SK-N-SH treated with all-trans-retinoic acid at 6 μM for 48 hours (cell line): ENCODE measurements around the gene SLC12A4.
A peak's percentile ranks its signal among the peaks of the same experiment; 100 is the strongest.

Experiments
- ATAC-seq: fragments of 200-7000 bp; cut with Tn5 transposase; 3 replicates; pipeline ENCODE4 v1.9.1; 2020; ENCODE audit warnings: mild to moderate bottlenecking, moderate library complexity
- ARNTL ChIP-seq: fragments of 450-650 bp; formaldehyde crosslinking; IDR thresholded peaks from 2 replicates; pipeline ENCODE4 v1.5.0; 2020; ENCODE audit warnings: low read depth, mild to moderate bottlenecking, moderate library complexity, borderline replicate concordance
- BACH2 ChIP-seq: fragments of 250-450 bp; sonication (Bioruptor Pico); IDR thresholded peaks from 2 replicates; pipeline ENCODE4 v1.9.0; 2021; ENCODE audit warnings: mild to moderate bottlenecking, borderline replicate concordance
- CREB5 ChIP-seq: fragments of 250-450 bp; sonication (Bioruptor Pico); IDR thresholded peaks from 2 replicates; pipeline ENCODE4 v1.5.1; 2020; ENCODE audit warnings: low read depth, mild to moderate bottlenecking, moderate library complexity
- CSDC2 ChIP-seq: fragments of 250-450 bp; sonication (Bioruptor Pico); IDR thresholded peaks from 2 replicates; pipeline ENCODE4 v1.5.0; 2020; ENCODE audit warnings: mild to moderate bottlenecking, moderate library complexity
- ESRRG ChIP-seq: fragments of 250-450 bp; sonication (Bioruptor Pico); IDR thresholded peaks from 2 replicates; pipeline ENCODE4 v1.6.1; 2021; ENCODE audit warnings: mild to moderate bottlenecking
- GLIS3 ChIP-seq: fragments of 250-450 bp; sonication (Bioruptor Pico); IDR thresholded peaks from 2 replicates; pipeline ENCODE4 v1.5.0; 2020; ENCODE audit warnings: mild to moderate bottlenecking, moderate library complexity
- OSR1 ChIP-seq: fragments of 250-450 bp; sonication (Bioruptor Pico); IDR thresholded peaks from 2 replicates; pipeline ENCODE4 v1.8.0; 2022; ENCODE audit warnings: moderate library complexity, mild to moderate bottlenecking, inconsistent platforms
- POU6F1 ChIP-seq: fragments of 250-450 bp; sonication (Bioruptor Pico); IDR thresholded peaks from 2 replicates; pipeline ENCODE4 v1.8.0; 2021; ENCODE audit warnings: low read depth, mild to moderate bottlenecking, moderate library complexity, borderline replicate concordance
- PPARA ChIP-seq: fragments of 250-450 bp; sonication (Bioruptor Pico); IDR thresholded peaks from 2 replicates; pipeline ENCODE4 v1.5.0; 2020; ENCODE audit warnings: mild to moderate bottlenecking, borderline replicate concordance
- RARB ChIP-seq: fragments of 250-450 bp; sonication (Bioruptor Pico); IDR thresholded peaks from 2 replicates; pipeline ENCODE4 v1.8.0; 2021; ENCODE audit warnings: mild to moderate bottlenecking, moderate library complexity
- TCF4 ChIP-seq: fragments of 250-450 bp; sonication (Bioruptor Pico); IDR thresholded peaks from 2 replicates; pipeline ENCODE4 v1.8.0; 2021; ENCODE audit warnings: mild to moderate bottlenecking, moderate library complexity, borderline replicate concordance
- TOX ChIP-seq: fragments of 250-450 bp; sonication (Bioruptor Pico); IDR thresholded peaks from 2 replicates; pipeline ENCODE4 v1.8.0; 2021; ENCODE audit warnings: mild to moderate bottlenecking, moderate library complexity, borderline replicate concordance
- TSHZ2 ChIP-seq: fragments of 250-450 bp; sonication (Bioruptor Pico); IDR thresholded peaks from 2 replicates; pipeline ENCODE4 v1.5.0; 2020; ENCODE audit warnings: mild to moderate bottlenecking, moderate library complexity
- ZC3H10 ChIP-seq: fragments of 250-450 bp; sonication (Bioruptor Pico); IDR thresholded peaks from 2 replicates; pipeline ENCODE4 v1.5.1; 2021; ENCODE audit warnings: mild to moderate bottlenecking, moderate library complexity
- ZFP3 ChIP-seq: fragments of 250-450 bp; sonication (Bioruptor Pico); IDR thresholded peaks from 2 replicates; pipeline ENCODE4 v1.5.0; 2020; ENCODE audit warnings: mild to moderate bottlenecking, moderate library complexity
- ZFP30 ChIP-seq: fragments of 450-650 bp; formaldehyde crosslinking; IDR thresholded peaks from 2 replicates; pipeline ENCODE4 v1.5.0; 2022; ENCODE audit warnings: mild to moderate bottlenecking, moderate library complexity
- ZNF565 ChIP-seq: fragments of 450-650 bp; formaldehyde crosslinking; conservative IDR thresholded peaks from 2 replicates; pipeline ENCODE4 v1.5.0; 2020; ENCODE audit warnings: low read depth, mild to moderate bottlenecking, moderate library complexity
- ZNF8 ChIP-seq: fragments of 450-650 bp; formaldehyde crosslinking; IDR thresholded peaks from 2 replicates; pipeline ENCODE4 v1.5.0; 2020; ENCODE audit warnings: mild to moderate bottlenecking, moderate library complexity
- TF ChIP-seq, protein P1 (sequence below): fragments of 250-450 bp; sonication (Bioruptor Pico); IDR thresholded peaks from 2 replicates; pipeline ENCODE4 v1.5.1; 2021; ENCODE audit warnings: mild to moderate bottlenecking, moderate library complexity
- TF ChIP-seq, protein P2 (sequence below): fragments of 250-450 bp; sonication (Bioruptor Pico); IDR thresholded peaks from 2 replicates; pipeline ENCODE4 v1.8.0; 2020; ENCODE audit warnings: mild to moderate bottlenecking, moderate library complexity, borderline replicate concordance

Gene SLC12A4

DNA sequence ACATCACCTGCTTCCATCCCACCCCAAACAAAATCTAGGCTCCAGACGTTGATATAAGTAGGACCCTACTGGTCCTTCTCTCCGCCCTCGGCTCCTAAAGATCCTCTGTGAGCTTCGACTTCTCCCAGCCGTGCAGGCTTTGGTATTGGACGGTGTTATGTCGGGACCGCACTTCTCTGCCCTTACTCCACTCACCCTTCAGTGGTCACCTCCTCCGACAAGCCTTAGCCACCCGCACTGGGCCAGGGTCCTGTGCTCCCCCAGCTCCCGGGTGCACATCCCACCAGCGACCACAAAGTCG is 33.4 kb downstream of the SLC12A4 start (continued):
- TF ChIP-seq TOX, result no peak
- TF ChIP-seq OSR1 (CRISPR knock-in tag), result no peak
- TF ChIP-seq, protein P1, sequence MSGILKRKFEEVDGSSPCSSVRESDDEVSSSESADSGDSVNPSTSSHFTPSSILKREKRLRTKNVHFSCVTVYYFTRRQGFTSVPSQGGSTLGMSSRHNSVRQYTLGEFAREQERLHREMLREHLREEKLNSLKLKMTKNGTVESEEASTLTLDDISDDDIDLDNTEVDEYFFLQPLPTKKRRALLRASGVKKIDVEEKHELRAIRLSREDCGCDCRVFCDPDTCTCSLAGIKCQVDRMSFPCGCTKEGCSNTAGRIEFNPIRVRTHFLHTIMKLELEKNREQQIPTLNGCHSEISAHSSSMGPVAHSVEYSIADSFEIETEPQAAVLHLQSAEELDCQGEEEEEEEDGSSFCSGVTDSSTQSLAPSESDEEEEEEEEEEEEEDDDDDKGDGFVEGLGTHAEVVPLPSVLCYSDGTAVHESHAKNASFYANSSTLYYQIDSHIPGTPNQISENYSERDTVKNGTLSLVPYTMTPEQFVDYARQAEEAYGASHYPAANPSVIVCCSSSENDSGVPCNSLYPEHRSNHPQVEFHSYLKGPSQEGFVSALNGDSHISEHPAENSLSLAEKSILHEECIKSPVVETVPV, result no peak
- no peak for TF ChIP-seq ARNTL (CRISPR knock-in tag)
- no peak for TF ChIP-seq ZFP3 (CRISPR knock-in tag)

DNA sequence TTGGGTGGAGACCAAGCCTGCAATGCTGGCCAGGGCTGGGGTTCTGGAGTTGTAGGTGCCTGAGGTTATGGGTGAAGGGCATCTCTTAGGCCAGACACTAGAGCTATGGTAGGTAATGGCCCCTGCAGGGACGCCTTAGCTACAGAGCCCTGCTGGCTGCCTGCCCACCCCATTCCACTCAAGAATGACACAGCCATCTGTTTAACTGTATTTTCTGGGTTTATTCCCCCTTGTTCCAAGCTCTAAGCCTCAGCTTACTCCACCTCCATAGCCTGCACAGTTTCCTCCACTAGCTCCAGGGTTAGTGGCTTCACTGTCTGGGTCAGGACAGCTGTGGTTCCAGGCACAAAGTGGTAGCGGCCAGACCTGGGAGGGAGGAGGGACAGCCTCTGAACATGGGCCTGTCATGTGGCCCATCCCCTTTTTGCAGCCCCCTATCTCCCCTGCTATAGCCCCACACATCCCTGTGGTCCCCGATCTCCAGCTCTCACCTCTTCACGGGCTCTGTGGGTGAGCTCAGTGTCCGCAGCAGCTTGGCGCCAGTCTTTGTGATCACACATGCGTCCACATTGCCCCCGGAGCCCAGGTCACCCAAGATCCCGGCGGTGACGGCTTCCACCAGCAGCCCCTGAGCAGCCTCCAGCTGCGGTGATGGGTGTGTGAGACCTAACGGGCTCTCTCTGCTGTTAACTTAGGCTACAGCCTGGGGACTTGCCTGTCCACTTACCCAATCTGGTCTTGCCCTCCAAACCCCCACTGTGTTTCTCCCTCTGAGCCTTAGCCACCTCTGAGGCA is 33.9 kb downstream of the SLC12A4 start:
- ATAC-seq, result peak; percentile 11
- TF ChIP-seq CREB5 (no peak), ESRRG (CRISPR knock-in tag) (no peak), ZFP30 (CRISPR knock-in tag) (no peak), ZNF8 (CRISPR knock-in tag) (no peak), RARB (CRISPR knock-in tag) (no peak), GLIS3 (CRISPR knock-in tag) (no peak), TSHZ2 (CRISPR knock-in tag) (no peak), TCF4 (CRISPR knock-in tag) (no peak), CSDC2 (CRISPR knock-in tag) (no peak), ZNF565 (CRISPR knock-in tag) (no peak), TOX (no peak), PPARA (CRISPR knock-in tag) (no peak), ZC3H10 (CRISPR knock-in tag) (no peak), OSR1 (CRISPR knock-in tag) (no peak), ZFP3 (CRISPR knock-in tag) (no peak), POU6F1 (CRISPR knock-in tag) (no peak), BACH2 (CRISPR knock-in tag) (no peak)
- TF ChIP-seq, protein P2, sequence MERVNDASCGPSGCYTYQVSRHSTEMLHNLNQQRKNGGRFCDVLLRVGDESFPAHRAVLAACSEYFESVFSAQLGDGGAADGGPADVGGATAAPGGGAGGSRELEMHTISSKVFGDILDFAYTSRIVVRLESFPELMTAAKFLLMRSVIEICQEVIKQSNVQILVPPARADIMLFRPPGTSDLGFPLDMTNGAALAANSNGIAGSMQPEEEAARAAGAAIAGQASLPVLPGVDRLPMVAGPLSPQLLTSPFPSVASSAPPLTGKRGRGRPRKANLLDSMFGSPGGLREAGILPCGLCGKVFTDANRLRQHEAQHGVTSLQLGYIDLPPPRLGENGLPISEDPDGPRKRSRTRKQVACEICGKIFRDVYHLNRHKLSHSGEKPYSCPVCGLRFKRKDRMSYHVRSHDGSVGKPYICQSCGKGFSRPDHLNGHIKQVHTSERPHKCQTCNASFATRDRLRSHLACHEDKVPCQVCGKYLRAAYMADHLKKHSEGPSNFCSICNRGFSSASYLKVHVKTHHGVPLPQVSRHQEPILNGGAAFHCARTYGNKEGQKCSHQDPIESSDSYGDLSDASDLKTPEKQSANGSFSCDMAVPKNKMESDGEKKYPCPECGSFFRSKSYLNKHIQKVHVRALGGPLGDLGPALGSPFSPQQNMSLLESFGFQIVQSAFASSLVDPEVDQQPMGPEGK (CRISPR knock-in tag), result no peak
- TF ChIP-seq, protein P1, result no peak
